Activated naive CD8-positive, alpha-beta T cell treated with anti-CD3 and anti-CD28 coated beads, Interleukin-2, amount 50 U/mL, for 16 hours (primary cell): Measurements from ENCODE around the gene SOCS3.

Experiments used
- DNase-seq: peaks from one replicate; pipeline ENCODE4 v3.0.0-alpha.2; 2020; ENCODE audit warnings: low read depth, low spot score

The SOCS3 gene, protein sequence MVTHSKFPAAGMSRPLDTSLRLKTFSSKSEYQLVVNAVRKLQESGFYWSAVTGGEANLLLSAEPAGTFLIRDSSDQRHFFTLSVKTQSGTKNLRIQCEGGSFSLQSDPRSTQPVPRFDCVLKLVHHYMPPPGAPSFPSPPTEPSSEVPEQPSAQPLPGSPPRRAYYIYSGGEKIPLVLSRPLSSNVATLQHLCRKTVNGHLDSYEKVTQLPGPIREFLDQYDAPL

DNA sequence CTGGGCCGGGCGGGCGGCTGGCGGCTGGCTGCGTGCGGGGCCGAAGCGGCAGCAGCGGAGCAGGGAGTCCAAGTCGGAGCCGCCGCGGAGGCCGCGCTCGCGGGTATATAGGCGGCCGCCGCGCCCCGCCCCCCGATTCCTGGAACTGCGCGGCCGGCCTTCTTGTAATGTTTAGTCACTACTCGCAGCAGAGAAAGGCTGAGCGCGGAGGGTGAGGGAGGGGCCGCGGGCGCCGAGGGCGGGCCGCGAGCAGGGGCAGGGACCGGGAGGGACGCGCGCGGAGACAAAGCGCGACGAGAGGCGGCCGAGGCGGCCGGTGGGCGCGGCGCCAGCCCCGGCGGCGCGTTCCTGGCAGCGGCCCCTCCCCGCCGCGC, at the start of gene SOCS3:
SOCS3 (minus strand) TSS at position 81 of the 374 bp plus-strand sequence. CDS start 982 bp downstream, outside the sequence.
- peak; percentile 92 for DNase-seq

DNA sequence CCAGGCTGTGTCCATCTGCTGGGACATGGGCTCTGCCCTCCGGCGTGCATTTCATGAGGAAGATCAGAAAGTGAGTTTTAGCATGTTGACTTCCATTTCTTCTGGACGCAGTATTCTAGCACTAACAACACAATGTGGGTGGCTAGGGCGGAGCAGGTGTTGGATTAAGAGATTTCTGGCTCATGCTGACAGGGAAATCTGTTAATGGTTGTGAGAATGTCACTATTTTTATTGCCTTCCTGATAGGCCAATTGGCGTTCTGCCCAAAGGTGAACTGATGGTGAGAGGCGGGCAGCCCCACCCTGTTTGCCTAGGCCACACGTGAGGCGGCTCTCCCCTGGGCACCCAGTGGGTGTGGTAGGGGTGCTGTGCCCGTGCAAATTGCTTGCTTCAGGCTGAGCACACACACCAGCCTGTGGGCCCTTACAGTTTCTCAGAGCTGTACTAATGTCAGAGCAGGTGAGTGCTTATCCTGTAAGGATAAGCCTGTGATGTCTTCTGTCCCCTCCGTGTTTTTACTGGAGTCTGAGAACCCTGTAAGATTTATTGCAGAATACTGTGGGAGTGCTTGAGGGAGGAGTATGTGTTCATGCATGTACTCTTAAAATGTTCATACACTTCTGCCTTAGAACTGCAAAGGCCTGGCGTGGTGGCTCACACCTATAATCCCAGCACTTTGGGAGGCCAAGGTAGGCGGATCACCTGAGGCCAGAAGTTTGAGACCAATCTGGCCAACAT, 49.5 kb upstream of the SOCS3 start:
- no peak for DNase-seq

DNA sequence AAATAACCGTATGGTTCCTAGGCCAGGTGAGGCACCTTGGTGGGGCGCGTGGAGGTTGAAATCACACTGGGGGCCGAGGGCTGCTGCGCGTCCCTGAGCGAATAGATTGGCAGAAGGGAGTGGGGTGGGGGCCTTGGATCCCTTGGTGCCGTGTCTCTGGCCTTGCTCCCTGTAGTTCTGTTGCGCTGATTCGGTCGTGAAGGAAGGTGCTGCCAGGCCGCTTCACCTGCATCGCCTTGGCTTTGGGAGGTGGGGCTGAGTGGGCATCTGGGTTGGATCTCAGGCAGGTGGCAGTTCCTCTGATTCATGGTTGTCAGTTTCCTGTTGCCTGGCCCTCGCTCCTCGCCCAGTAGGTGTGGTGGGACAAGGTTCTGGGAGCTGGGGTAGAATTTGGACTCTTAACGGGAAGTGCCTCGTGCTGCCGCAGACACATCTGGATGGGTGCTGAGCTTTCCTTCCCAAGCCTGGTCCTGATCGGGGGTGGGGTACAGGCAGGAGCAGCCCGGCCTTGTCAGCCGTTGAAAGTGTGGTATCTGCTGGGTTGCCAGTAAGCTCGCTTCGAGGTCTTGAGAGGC, 48.7 kb upstream of the SOCS3 start:
- DNase-seq = no peak

DNA sequence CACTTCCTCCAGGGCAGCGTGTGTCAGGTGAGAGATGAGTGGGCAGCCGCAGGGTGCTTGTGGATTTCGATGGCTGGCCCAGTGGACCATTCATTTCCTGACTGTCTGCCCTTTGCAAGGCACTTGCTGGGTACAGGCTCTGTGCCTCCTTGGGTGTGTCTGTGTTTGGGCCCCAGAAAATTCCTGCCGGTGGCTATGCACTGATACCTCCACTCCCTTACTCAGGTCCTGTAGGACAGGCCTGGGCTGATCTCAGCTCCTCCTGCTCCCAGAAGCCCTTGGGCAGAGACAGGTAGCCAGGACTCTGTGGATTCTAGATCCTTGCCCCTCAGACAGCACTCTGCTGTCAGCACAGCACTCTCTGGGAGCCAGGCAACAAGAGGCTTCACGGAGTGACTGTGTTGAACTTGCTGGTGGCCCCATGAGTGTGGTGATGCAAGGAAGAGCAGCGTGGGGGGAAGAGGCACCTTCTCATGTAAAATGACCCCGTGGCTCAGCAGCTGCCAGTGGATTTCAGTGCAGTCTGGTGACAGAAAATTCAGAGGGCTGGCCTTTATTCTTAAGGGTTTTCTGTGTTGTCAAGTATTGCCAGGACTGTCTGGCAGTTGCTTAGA, 47.6 kb upstream of the SOCS3 start:
- DNase-seq = no peak

DNA sequence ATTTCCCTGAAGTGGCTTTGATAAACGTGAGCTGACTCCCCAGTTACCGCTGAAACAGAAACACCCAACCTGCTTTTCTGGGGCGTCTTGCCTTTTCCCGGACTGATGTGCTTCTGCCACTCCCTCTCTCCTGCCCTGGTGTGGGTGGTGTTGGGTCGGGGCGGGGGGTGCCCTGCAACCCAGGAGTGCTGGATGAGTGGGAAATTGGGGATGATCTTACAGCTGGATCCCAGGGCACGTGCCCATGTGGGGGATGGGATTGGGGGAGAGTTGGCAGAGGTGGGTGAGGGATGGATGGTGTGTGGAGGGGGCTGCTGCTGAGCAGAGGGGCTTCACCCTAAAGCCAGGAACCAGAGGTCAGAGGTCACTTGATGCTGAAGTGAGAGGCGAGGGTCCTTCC, 47.0 kb upstream of the SOCS3 start:
- DNase-seq = no peak

DNA sequence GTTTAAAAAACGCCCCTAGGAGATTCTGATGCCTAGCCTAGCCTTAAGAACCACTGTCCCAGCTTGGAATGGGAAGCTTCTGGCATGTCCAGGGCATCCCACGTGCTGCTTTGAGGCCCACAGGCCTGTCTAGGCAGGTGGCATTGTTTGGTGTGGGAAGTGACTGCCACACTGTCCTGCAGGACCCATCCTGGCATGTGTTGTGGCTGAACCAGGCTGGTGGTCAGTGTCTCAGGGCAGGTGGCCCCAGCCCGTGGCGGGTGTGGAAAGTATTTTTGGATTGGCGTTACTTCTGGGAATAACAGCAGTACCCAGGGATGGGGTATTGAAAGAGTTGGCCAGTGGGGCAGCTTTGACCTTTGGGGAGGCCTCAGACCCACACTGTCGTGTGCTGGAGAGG, 46.5 kb upstream of the SOCS3 start:
- DNase-seq = no peak

DNA sequence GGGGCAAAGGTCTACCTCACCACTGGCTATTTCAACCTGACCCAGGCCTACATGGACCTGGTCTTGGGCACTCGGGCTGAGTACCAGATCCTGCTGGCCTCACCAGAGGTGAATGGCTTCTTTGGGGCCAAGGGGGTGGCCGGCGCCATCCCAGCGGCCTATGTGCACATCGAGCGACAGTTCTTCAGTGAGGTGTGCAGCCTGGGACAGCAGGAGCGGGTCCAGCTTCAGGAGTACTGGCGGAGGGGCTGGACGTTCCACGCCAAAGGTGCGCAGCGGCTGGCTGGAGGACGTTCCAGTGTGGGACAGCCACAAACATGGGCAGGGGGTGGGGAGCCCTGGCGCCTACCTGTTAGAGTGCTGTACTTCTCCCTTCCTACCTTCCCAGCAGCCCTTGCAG, 43.9 kb upstream of the SOCS3 start:
- no peak for DNase-seq

DNA sequence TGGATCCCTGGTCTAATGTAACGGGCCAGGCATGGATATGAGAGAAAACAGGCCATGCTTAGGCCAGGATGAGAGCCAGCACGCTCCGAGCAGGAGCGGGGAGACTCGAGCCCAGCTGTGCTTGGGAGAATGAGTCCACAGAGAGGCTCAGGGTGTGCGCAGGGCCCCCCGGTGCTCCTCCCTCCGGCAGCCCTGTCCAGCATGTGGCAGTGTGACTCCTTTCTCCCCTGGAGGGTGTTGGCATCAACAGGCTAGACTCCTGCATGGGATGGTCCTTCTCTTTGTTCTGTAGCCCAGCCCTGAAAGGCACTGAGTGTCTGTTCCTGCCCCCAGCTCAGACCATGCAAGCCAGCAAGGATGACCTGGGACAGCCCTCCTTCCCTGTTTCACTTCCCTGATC, 42.0 kb upstream of the SOCS3 start:
- DNase-seq = no peak

DNA sequence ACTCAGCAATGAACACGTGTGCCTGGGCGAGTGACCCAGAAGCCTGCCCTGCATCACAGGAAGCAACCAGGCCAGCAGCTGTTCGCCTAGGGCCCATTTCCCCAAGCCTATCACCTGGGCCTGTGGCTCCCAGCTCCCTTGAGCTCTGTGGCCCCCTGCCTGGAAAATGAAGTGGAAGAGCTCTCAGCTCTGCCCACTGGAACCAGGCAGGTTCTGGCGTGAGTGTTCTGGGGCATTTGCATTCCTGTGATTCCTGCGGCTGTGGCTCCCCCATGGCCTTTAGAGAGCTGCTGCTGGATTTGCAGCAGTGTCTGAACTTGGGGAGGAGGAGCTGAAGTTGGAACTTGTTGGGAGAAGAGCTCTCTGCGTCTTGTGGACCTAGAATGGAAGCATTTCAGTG, 41.4 kb upstream of the SOCS3 start:
- DNase-seq = no peak

DNA sequence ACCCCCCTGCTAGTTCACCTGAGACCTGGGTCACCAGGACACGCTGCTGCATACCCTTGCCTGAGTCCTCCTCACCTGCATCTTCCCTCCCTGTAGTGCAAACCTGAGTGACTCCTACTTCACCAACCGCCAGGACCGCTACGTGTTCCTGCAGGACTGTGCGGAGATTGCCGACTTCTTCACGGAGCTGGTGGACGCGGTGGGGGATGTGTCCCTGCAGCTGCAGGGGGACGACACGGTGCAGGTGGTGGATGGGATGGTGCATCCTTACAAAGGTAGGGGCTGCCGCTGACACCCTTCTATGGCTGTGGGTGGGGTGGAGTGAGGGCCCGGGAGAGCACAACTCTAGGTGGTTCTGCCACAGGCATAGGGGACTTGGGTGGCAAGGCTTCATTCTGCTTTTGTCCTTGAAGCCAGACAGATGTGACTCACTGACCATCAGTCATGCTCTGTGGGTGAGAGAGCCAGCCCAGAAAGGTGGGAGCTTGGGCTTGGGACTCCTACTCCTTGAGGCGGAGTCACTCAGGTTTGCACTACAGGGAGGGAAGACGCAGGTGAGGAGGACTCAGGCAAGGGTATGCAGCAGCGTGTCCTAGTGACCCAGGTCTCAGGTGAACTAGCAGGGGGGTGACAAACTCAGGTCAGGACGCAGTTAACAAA, 40.8 kb upstream of the SOCS3 start:
- DNase-seq = no peak

DNA sequence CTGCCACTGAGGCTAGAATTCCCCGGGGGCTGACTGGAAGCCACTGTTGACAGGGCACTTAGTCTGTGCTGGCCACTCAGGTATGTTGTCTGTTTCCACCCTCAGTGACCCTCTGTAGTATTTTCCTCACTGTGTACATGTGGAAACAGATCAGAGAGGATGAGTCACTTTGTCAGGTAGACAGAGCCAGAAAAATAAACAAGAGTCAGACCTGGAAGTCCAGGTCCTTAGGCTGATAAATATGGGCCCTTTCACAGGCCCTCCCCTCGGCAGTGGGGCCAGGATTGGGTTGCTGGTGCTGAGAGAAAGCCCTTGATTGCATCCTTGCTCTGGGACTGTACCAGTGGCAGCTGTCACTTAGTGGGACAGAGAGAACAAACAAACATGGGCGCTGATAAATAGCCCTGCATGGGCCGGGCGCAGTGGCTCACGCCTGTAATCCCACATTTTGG, 39.8 kb upstream of the SOCS3 start:
- DNase-seq = no peak

DNA sequence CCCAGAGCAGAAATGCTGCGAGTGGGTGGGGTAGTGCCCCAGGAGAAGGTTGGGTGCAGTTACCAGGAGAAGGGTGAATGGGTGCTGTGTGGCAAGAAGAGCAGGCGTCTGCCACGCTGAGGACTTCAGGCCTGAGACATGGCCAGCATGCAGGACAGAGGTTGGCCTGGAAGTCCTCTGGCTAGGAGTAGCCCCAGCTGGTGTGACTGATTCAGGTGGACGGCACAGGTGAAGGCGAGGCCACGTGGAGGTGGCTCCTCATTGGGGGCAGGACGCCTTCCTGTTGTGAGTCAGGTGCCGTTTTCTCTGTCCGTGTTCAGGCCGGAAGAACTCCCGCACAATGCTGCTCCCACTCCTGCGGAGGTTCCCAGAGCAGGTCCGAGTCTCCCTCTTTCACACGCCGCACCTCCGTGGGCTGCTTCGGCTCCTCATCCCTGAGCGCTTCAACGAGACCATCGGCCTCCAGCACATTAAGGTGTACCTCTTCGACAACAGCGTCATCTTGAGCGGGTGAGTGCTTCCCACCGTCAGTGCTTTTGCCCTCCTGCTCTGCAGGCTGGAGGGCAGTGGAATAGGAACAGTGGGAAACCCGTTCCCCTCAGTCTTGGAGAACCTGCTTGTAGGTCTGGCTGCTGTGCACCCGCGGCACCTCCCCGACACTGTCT, 39.3 kb upstream of the SOCS3 start:
- no peak for DNase-seq

DNA sequence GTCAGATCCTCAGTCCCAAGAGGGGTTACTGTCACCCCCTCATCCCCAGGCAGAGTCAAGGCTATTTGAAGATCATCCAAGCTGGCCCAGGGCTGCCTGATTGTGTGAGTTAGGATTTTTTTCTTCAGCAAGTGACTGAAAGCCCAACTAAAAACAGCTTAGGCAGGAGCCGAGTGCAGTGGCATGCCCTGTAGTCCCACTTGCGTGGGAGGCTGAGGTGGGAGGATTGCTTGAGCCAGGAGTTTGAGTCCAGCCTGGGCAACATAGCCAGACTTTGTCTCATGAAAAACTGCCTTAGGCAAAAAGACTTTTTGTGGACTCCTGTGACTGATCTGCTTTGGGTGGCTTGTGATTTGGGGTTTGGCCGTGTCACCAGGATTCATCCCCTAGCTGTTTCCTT, 38.5 kb upstream of the SOCS3 start:
- no peak for DNase-seq

DNA sequence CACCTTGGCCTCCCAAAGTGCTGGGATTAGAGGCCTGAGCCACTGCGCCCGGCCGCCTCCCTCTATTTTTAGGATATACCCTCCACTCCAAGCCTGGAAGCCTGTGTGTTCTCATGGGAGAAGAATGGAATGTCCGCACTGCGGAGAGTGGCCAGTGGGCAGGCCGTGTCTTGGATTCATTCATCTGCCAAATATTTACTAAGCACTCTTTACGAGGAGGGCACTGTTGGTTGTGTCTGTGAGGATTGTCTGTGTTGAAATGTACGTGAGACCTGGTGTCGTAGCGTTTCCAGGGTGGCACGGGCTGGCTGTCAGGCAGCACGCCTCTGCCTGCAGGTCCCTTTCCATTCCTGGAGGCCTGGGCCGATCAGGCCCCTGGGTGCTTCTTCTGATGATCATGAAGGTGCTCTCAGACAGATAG, 37.8 kb upstream of the SOCS3 start:
- no peak for DNase-seq

DNA sequence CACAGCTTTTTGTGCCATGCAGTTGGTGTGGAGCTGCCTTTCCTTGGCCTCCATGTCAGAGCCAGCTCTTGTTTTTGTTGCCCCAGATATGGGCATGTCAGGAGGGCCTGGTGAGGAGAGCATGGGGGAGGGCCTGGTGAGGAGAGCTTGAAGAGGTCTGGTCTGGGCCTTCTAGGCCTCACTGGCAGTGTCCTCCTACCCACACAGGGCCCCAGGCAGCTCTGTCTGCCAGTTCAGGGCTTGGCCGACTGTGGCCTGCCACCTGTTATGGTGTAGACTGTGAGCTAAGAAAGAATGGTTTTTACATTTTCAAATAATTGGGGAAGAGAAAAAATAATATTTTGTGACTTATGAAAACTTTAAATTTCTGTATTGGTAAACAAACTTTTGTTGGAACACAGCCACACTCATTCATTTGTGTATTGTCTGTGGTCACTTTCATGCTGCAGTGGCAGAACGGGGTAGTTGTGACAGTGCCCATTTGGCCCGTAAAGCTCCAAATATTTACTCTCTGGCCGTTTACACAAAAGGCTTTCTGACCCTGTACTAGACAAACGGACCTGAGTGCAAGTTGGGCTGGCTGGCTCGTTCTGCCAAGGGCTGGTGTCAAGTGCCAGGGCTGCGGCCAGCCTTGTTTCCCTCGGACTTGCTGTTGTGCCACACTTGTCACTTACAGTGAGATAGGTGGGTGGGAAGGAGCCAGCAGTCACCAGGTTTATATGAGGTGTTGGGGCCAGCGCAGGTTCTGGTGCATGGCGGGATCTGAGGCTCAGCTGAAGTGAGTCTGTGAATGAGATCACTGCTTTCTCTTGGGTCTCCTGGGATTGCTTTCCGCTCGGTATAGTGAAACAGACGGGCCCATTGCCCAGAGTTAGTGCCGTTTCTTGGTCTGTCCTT, 36.8 kb upstream of the SOCS3 start:
- no peak for DNase-seq

DNA sequence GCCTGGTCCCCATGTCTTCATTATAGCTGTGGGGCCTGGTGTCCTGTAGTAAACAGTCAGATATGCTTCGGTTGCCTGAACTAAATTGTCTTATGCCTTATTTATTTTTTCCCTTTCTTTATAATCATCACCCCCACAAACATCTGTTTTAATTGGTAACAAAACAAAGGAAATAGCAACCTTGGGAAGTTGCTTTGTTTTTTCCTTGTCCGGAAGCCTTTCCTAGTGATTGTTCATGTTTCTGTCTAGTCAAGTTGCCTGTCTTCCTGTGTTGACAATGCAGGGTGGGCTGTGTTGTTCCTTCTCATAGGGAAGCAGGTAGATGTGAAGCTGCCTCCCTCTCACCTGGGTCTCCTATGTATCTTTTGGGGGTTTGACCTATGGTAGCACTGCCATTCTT, 35.3 kb upstream of the SOCS3 start:
- no peak for DNase-seq

DNA sequence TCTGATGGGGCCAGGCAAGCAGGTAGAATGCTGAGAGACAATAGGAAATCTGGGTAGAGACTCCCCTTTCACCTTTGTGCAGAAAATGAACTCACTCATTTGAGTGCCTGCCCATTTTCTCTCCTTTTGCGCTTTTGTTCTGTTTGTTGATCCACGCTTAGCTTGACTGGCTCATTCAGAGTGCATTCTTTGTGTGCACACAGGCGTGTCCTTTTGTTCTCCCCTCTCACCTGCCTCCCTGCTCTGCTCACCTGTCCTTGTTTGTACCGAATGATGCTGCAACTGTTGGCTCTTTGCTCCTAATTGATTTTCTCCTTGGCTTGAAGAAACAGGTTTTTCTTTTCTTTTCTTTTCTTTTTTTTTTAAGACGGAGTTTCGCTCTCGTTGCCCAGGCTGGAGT, 34.3 kb upstream of the SOCS3 start:
- no peak for DNase-seq

DNA sequence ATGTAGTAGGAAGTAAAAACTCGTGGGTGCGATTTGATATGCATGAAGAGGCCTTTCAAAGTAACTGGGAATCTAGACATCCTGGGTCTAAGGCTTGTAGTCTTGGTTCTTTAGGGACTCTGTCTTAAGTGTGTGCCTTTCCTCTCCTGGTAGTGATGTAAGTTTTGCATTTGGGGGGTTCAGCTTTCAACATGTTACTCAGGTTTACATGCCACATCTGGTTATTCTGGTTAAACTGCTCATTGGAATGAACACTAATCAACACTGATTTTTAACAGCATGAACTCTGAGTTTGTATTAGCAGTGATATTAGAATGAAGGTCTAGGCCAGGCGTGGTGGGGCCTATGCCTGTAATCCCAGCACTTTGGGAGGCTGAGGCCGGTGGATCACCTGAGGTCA, 33.7 kb upstream of the SOCS3 start:
- DNase-seq = no peak

DNA sequence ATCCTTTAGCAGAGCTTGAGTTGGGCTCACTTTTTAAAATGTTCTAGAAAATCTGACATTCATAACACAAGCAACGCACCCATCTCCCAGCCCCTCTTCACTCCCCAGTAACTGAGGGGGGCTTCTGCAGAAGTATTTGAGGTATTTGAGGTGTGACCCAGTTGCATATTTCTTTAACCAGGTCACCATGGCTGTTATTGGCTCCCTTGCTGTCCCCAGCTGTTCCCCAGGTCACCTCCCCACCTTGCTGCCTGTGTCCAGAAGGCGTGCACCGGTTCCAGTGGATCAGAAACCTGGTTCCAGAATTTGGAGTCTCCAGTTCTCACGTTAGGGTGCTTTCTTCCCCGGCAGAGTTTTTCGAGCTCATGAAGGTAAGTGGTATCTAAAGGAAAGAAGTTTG, 32.4 kb upstream of the SOCS3 start:
- no peak for DNase-seq

DNA sequence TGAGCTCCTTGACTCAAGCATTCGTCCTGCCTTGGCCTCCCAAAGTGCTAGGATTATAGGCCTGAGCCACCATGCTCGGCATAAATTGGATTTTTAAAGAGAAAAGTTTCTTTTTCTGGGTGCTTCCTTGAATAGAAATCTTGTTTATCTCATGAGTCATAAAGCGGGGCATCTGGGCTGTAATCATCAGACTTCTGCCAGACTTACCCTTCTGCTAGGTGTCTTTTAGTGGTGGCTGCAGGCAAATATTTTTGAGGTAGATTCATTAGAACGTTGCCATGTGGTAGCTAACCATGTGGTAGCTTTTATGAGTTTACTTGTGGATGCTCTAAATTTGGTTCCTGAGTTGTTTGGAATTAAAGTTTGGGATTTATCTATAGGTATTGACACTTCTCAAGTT, 32.0 kb upstream of the SOCS3 start:
- no peak for DNase-seq

DNA sequence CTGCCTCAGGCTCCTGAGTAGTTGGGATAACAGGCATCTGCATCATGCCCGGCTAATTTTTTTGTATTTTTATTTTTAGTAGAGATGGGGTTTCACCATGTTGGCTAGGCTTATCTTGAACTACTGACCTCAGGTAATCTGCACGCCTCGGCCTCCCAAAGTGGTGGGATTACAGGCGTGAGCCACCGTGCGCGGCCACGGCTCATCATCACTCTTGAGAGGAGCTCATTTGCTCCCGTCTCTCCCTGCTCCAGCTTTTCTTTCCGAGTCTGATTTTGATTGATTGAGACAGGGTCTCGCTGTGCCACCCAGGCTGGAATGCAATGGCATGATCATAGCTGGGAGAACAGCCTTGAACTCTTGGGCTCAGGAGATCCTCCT, 31.2 kb upstream of the SOCS3 start:
- no peak for DNase-seq
